Stimulated activated CD4-positive, alpha-beta T cell treated with anti-CD3 and anti-CD28 coated beads, Interleukin-15, amount 100 ng/mL, for 24 hours (primary cell): Measurements from ENCODE around the gene MIP.
"Not testable (repeated sequence)": the region's sequence is repeated elsewhere in the genome, so short reads cannot be mapped to it uniquely, and the experiment has no call there.

ENCODE experiments used
- DNase-seq: peaks from one replicate; pipeline ENCODE4 v3.0.0-alpha.2; 2020

MIP gene

GRCh38 chr12:56401612-56402011 is 52.8 kb downstream of the MIP start:
- DNase-seq: not testable (repeated sequence)

DNA sequence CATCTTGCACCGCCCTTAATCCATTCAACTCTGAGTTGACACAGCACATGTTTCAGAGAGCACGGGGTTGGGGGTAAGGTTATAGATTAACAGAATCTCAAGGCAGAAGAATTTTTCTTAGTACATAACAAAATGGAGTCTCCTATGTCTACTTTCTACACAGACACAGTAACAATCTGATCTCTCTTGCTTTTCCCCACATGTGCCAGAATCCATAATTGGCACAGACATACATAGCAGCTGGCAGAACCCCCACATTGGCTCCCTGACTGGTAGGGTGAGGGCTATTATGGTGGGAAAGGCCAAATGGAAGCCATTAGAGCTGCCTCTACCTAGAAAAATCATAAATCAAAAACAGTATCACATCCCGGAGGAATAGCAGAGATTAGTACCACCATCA is 53.3 kb downstream of the MIP start:
- not testable (repeated sequence) for DNase-seq
